Liver (tissue), 9 donors: Measurements from ENCODE around the gene INPP5E. TPM values are rescaled to one million over a fixed set of nuclear protein-coding genes. Genes with fewer than 3 reads are reported as not detected.

ENCODE experiments used
- DNase-seq: peaks from one replicate; pipeline ENCODE4 v3.0.0-alpha.2; 2017; ENCODE audit warnings: low spot score
- H3K27ac ChIP-seq, 2 donors: one replicate each; pipeline ENCODE4 v1.7.0; 2013; ENCODE audit warnings: inconsistent platforms in 2 of 2, low read length in 2 of 2, control low read depth in 1 of 2, low read depth in 1 of 2, mild to moderate bottlenecking in 1 of 2
- H3K27me3 ChIP-seq, 4 donors: one replicate each; pipeline versions ENCODE4 v1.6.1 to v1.7.0; 2013; ENCODE audit warnings: low read length in 3 of 4, inconsistent platforms in 1 of 4, mild to moderate bottlenecking in 1 of 4, moderate library complexity in 1 of 4; ENCODE audit not compliant: control insufficient read depth in 4 of 4, insufficient read depth in 4 of 4
- H3K36me3 ChIP-seq, 4 donors: one replicate each; pipeline versions ENCODE4 v1.6.1 to v1.7.0; 2013; ENCODE audit warnings: low read length in 3 of 4, mild to moderate bottlenecking in 3 of 4, low read depth in 1 of 4, moderate library complexity in 1 of 4; ENCODE audit not compliant: control insufficient read depth in 4 of 4, insufficient read depth in 3 of 4
- H3K4me1 ChIP-seq, 4 donors: one replicate each; pipeline versions ENCODE4 v1.6.1 to v1.7.0; 2013; ENCODE audit warnings: low read length in 3 of 4, mild to moderate bottlenecking in 3 of 4, moderate library complexity in 1 of 4; ENCODE audit not compliant: control insufficient read depth in 4 of 4, insufficient read depth in 4 of 4
- H3K4me3 ChIP-seq, 3 donors: one replicate each; pipeline versions ENCODE4 v1.6.1 to v1.7.0; 2013; ENCODE audit warnings: low read length in 3 of 3, control low read depth in 1 of 3, low read depth in 1 of 3, mild to moderate bottlenecking in 1 of 3
- H3K9ac ChIP-seq, 2 donors: one replicate each; pipeline ENCODE4 v1.7.0; 2013; ENCODE audit warnings: low read length in 2 of 2, mild to moderate bottlenecking in 2 of 2, moderate library complexity in 2 of 2, control low read depth in 1 of 2, low read depth in 1 of 2
- H3K9me3 ChIP-seq, 4 donors: one replicate each; pipeline versions ENCODE4 v1.6.1 to v1.7.0; 2013; ENCODE audit warnings: low read length in 3 of 4; ENCODE audit not compliant: control insufficient read depth in 4 of 4
- EGR1 ChIP-seq, 2 donors: IDR thresholded peaks; 2 replicates each; pipeline ENCODE4 v1.6.1; 2016 to 2018; ENCODE audit warnings: antibody characterized with exemption in 2 of 2, low read depth in 2 of 2
- FOXA2 ChIP-seq: IDR thresholded peaks from 2 replicates; pipeline ENCODE4 v1.6.1; 2016; ENCODE audit warnings: antibody characterized with exemption
- GABPA ChIP-seq, 2 donors: IDR thresholded peaks in 1 of 2; conservative IDR thresholded peaks in 1 of 2; 2 replicates each; pipeline ENCODE4 v1.6.1; 2016; ENCODE audit warnings: antibody characterized with exemption in 2 of 2, mild to moderate bottlenecking in 1 of 2, moderate library complexity in 1 of 2
- HNF4A ChIP-seq, 2 donors: conservative IDR thresholded peaks; 2 replicates each; pipeline ENCODE4 v1.6.1; 2016; ENCODE audit warnings: antibody characterized with exemption in 2 of 2, mild to moderate bottlenecking in 2 of 2
- HNF4G ChIP-seq: IDR thresholded peaks from 2 replicates; pipeline ENCODE4 v1.6.1; 2016; ENCODE audit warnings: antibody characterized with exemption
- NR2F2 ChIP-seq: IDR thresholded peaks from 2 replicates; pipeline ENCODE4 v1.6.1; 2016; ENCODE audit warnings: antibody characterized with exemption
- RAD21 ChIP-seq, 2 donors: IDR thresholded peaks; 2 replicates each; pipeline ENCODE4 v1.6.1; 2016; ENCODE audit warnings: antibody characterized with exemption in 2 of 2, mild to moderate bottlenecking in 2 of 2
- SP1 ChIP-seq: IDR thresholded peaks from 2 replicates; pipeline ENCODE4 v1.6.1; 2018; ENCODE audit warnings: antibody characterized with exemption, mild to moderate bottlenecking
- TAF1 ChIP-seq: conservative IDR thresholded peaks from 2 replicates; pipeline ENCODE4 v1.6.1; 2016; ENCODE audit warnings: antibody characterized with exemption, mild to moderate bottlenecking
- YY1 ChIP-seq: IDR thresholded peaks from 2 replicates; pipeline ENCODE4 v1.6.1; 2016; ENCODE audit warnings: antibody characterized with exemption, mild to moderate bottlenecking
- WGBS: extraction: QIAGEN DNeasy Blood & Tissue Kit; methylation state at CpG from one replicate; pipeline ENCODE4 v1.1.7; 2013; 5-methylcytosine and 5-hydroxymethylcytosine counted together
- polyA plus RNA-seq, 2 donors: library from polyadenylated mRNA; stranded (reverse) in 1 of 2; unstranded in 1 of 2; fragments of 200-250 nt in 1 of 2; fragments of >200 nt in 1 of 2; fragmentation: Nextera tagmentation in 1 of 2; extraction: Ambion mirVana in 1 of 2; gene quantifications; one replicate each; pipeline versions ENCODE4 v1.2.1 to v1.2.3, GENCODE V29; 2013 to 2015
- total RNA-seq, 2 donors: library from RNA; depleted of rRNA; stranded (reverse); fragments of >200 nt; gene quantifications; one replicate each; pipeline ENCODE4 v1.2.3, GENCODE V29; 2014
- TF ChIP-seq, protein P1 (sequence below): IDR thresholded peaks from 2 replicates; pipeline ENCODE4 v1.6.1; 2016; ENCODE audit warnings: antibody characterized with exemption
- TF ChIP-seq, protein P2 (sequence below): IDR thresholded peaks from 2 replicates; pipeline ENCODE4 v1.6.1; 2016; ENCODE audit warnings: antibody characterized with exemption, mild to moderate bottlenecking
- TF ChIP-seq, protein P3 (sequence below): IDR thresholded peaks from 2 replicates; pipeline ENCODE4 v1.6.1; 2016; ENCODE audit warnings: antibody characterized with exemption
- TF ChIP-seq, protein P4 (sequence below): fragments of 150-350 bp; IDR thresholded peaks from 2 replicates; pipeline ENCODE4 v1.5.1; 2017; ENCODE audit warnings: improper control_type of control experiment, low read depth, low read length; ENCODE audit not compliant: missing input control
- donor health status: healthy.
- donor health status: healthy.
- donor health status: healthy.
- donor health status: healthy.
- donor health status: healthy.

Gene INPP5E
- total and polyA plus RNA-seq, 4 donors, result 1.0 to 3.3 (median 2.9) TPM

DNA sequence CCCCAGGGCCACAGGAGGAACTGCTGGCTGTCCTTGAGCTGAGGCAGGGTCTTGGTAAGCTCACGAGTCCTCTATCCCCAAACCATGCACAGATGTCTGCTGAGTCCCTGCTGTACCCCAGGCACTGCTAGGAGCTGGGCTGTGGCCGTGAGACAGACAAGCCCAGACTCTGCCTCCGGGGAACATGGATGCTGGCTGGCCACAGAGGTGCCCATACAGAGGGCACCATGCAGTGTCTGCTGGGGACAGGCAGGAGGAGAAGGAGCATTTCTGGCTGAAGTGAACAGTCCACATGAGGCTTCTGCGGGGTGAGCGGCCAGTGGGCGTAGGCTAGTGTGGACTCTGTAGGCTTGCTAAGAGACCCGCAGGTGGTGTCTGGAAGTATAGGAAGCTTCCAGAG is 48.0 kb upstream of the INPP5E start:
- Histone ChIP-seq H3K9me3 (no peaks in the 10 kb centered on the region), H3K27me3 (no peaks in the 10 kb centered on the region), H3K4me3 (no peak overlapping the region), H3K4me1 (peaks cover 12 to 52% (median 36%) of the 10 kb centered on the region in 4 donors), H3K9ac (no peak overlapping the region), H3K27ac (no peak overlapping the region), H3K36me3 (no peaks in the 10 kb centered on the region)
- no peak for TF ChIP-seq HNF4G
- no peak for TF ChIP-seq NR2F2
- TF ChIP-seq EGR1 (IDR thresholded peaks at IDR 0.05; ENCODE audit: low read depth in 2 of 2), result no peak
- TF ChIP-seq HNF4A (conservative IDR thresholded peaks at IDR 0.05), result no peak
- TF ChIP-seq SP1, result no peak
- TF ChIP-seq, protein P1, sequence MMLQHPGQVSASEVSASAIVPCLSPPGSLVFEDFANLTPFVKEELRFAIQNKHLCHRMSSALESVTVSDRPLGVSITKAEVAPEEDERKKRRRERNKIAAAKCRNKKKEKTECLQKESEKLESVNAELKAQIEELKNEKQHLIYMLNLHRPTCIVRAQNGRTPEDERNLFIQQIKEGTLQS, result no peak
- TF ChIP-seq TAF1, result no peak
- TF ChIP-seq GABPA (IDR thresholded peaks at IDR 0.05 in 1 of 2, conservative IDR thresholded peaks at IDR 0.05 in 1 of 2), result no peak
- TF ChIP-seq, protein P2, sequence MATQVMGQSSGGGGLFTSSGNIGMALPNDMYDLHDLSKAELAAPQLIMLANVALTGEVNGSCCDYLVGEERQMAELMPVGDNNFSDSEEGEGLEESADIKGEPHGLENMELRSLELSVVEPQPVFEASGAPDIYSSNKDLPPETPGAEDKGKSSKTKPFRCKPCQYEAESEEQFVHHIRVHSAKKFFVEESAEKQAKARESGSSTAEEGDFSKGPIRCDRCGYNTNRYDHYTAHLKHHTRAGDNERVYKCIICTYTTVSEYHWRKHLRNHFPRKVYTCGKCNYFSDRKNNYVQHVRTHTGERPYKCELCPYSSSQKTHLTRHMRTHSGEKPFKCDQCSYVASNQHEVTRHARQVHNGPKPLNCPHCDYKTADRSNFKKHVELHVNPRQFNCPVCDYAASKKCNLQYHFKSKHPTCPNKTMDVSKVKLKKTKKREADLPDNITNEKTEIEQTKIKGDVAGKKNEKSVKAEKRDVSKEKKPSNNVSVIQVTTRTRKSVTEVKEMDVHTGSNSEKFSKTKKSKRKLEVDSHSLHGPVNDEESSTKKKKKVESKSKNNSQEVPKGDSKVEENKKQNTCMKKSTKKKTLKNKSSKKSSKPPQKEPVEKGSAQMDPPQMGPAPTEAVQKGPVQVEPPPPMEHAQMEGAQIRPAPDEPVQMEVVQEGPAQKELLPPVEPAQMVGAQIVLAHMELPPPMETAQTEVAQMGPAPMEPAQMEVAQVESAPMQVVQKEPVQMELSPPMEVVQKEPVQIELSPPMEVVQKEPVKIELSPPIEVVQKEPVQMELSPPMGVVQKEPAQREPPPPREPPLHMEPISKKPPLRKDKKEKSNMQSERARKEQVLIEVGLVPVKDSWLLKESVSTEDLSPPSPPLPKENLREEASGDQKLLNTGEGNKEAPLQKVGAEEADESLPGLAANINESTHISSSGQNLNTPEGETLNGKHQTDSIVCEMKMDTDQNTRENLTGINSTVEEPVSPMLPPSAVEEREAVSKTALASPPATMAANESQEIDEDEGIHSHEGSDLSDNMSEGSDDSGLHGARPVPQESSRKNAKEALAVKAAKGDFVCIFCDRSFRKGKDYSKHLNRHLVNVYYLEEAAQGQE, result no peak
- TF ChIP-seq FOXA2, result no peak
- TF ChIP-seq YY1, result no peak
- TF ChIP-seq, protein P3, sequence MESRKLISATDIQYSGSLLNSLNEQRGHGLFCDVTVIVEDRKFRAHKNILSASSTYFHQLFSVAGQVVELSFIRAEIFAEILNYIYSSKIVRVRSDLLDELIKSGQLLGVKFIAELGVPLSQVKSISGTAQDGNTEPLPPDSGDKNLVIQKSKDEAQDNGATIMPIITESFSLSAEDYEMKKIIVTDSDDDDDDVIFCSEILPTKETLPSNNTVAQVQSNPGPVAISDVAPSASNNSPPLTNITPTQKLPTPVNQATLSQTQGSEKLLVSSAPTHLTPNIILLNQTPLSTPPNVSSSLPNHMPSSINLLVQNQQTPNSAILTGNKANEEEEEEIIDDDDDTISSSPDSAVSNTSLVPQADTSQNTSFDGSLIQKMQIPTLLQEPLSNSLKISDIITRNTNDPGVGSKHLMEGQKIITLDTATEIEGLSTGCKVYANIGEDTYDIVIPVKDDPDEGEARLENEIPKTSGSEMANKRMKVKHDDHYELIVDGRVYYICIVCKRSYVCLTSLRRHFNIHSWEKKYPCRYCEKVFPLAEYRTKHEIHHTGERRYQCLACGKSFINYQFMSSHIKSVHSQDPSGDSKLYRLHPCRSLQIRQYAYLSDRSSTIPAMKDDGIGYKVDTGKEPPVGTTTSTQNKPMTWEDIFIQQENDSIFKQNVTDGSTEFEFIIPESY, result no peak
- TF ChIP-seq, protein P4, sequence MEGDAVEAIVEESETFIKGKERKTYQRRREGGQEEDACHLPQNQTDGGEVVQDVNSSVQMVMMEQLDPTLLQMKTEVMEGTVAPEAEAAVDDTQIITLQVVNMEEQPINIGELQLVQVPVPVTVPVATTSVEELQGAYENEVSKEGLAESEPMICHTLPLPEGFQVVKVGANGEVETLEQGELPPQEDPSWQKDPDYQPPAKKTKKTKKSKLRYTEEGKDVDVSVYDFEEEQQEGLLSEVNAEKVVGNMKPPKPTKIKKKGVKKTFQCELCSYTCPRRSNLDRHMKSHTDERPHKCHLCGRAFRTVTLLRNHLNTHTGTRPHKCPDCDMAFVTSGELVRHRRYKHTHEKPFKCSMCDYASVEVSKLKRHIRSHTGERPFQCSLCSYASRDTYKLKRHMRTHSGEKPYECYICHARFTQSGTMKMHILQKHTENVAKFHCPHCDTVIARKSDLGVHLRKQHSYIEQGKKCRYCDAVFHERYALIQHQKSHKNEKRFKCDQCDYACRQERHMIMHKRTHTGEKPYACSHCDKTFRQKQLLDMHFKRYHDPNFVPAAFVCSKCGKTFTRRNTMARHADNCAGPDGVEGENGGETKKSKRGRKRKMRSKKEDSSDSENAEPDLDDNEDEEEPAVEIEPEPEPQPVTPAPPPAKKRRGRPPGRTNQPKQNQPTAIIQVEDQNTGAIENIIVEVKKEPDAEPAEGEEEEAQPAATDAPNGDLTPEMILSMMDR, result no peak
- DNase-seq, result no peak
- WGBS, result 94% methylated on average over 7 of the region's 7 CpGs

DNA sequence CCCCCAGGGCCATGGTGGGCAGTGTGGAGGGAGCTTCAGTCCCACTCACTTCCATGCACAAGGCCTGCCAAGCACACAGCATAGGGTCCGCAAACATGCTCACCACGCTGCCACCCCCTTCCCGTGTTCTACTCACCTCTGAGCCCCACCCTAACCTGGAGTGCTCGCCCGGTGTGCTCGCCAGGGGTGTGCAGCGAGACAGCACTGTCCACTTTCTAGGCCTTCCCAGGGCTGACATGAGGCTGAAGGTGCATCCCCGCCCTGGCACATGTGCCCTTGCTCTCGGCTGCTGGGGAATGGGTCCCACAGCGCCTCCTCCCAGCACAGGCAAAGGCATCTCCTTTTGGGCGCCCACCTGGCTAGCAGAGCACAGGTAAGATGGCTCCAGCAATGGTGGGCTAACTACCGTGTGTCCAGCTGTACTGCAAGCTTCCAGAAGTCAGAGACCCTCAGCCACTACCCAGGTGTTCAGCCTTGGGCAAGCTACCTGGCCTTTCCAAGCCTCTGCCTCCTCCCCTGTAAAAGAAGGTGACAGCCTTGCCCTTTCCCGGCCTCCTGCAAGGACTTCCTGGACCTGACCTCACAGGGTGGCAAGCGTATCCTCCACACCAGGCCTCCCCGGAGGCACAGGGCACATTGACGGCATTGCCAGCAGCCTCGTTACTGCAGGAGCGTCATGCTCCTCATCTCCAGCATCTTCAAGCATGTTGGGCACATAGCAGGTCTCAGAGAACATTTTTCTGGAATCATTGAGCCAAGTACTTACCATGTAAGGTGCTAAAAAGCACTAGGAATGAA is 47.4 kb upstream of the INPP5E start:
- TF ChIP-seq FOXA2 (no peak), RAD21 (IDR thresholded peaks at IDR 0.05) (no peak), HNF4G (no peak), TAF1 (no peak), EGR1 (IDR thresholded peaks at IDR 0.05; ENCODE audit: low read depth in 2 of 2) (no peak)
- TF ChIP-seq, protein P3, result no peak
- TF ChIP-seq, protein P2, result no peak
- H3K4me3 ChIP-seq, result no peak overlapping the region
- no peak overlapping the region for H3K9ac ChIP-seq
- DNase-seq, result no peak
- H3K27ac ChIP-seq, result no peak overlapping the region
- H3K36me3 ChIP-seq, result no peaks in the 10 kb centered on the region
- no peaks in the 10 kb centered on the region for H3K9me3 ChIP-seq
- H3K4me1 ChIP-seq, result peaks cover 12 to 54% (median 38%) of the 10 kb centered on the region in 4 donors
- whole genome bisulfite sequencing, result 93% methylated on average over 18 of the region's 18 CpGs
- H3K27me3 ChIP-seq, result no peaks in the 10 kb centered on the region
